ENCODE data around the gene BCAS4.

Gene BCAS4

GRCh38 chr20:50856475-50857041 lies 61.7 kb downstream of the BCAS4 start:
- DNase-seq: no peak

GRCh38 chr20:50857348-50857747 lies 62.5 kb downstream of the BCAS4 start:
- DNase-seq: no peak

- no peak for DNase-seq
Observed at GRCh38 chr20:50858525-50858924, 63.7 kb downstream of the BCAS4 start.

DNA sequence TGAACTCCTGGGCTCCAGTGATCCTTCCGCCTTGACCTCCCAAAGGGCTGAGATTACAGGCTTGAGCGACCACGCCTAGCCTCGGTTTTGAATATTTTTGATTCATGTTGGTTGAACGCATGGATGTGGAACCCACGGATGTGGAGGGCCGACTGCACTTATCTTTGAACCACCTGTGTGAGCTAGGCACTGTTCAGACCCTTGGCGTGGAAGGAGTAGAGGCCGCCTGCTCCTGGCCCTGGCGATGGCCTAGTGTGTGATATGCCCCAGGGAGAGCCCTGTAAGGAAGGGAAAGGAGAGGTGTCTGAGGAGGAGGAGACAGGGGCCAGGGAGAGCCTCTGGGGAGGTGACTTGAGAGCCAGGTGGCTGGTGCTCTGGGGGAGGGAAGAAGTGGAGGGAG lies 64.3 kb downstream of the BCAS4 start:
- DNase-seq: no peak

- no peak for DNase-seq
Observed at GRCh38 chr20:50861012-50861411, 66.2 kb downstream of the BCAS4 start.

DNA sequence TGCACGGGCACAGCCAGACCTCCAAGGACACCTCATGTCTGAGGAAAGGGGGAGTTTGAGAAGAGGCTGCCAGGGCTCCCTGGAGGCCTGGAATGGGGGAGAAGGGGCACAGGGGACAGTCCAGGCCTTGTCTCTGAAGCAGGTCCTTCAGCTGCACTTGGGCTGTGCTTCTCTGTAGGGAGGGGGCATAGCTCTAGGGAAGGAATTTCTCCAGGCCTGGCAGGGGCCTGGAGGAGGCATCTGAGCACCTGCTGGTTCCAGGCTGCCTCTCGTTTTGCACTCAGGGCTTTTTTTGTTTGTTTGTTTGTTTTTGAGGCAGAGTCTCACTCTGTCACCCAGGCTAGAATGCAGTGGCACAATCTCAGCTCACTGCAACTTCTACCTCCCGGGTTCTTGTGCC lies 67.7 kb downstream of the BCAS4 start:
- DNase-seq: no peak

- DNase-seq: no peak
Observed at GRCh38 chr20:50865114-50865513, 70.3 kb downstream of the BCAS4 start.

DNA sequence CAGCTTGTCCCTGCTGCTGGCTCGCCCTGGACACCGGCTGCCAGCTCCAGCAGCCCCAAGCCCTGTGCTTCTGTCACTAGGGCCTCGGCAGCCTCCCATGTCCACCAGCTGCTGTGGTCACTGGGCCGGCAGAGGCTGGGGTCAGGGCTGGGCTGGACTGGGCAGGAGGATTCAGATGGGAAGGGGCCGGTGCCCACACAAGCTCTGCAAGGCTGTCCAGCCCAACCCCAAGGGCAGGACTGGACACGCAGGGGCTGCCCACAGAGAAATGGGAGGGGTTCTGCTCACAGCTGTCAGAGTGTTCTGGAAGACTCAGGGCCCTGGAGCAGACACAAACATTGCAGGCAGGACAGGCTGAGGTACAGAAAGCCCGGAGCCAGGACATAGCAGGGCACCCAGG lies 70.7 kb downstream of the BCAS4 start:
- no peak for DNase-seq

DNA sequence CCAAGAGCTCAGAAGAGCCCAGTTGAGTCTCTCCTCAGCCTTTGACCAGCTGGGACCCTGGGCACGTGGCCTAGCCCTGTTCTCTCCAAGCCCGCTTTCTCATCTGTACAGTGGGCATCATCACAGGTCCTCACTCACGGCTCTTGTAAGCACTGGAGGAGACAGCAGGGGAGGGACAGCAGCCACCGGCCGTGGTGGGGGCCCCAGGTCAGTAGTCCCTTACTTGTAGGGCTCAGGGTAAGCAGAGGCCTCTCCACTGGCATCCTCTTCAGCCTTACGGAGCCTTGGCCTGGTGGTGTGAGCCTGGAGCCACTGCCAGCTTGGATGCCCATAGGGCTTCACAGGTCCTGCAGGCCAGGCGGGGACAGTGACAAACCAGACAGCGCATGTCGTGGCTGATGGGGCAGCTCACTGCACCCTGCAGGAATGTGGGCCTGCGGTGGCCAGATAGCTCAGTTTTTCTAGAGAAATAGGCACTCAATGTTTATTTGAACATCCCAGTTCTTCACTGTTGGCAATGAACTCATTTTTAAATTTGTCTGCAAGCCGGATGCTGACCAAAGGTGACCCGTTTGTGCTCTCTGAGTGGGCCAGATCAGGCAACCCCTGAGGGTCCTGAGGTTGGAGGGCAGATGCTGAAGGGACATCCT lies 71.3 kb downstream of the BCAS4 start:
- DNase-seq: no peak

- DNase-seq: no peak
Observed at GRCh38 chr20:50866831-50867230, 72.0 kb downstream of the BCAS4 start.

- no peak for DNase-seq
Observed at GRCh38 chr20:50867805-50868204, 72.9 kb downstream of the BCAS4 start.

DNA sequence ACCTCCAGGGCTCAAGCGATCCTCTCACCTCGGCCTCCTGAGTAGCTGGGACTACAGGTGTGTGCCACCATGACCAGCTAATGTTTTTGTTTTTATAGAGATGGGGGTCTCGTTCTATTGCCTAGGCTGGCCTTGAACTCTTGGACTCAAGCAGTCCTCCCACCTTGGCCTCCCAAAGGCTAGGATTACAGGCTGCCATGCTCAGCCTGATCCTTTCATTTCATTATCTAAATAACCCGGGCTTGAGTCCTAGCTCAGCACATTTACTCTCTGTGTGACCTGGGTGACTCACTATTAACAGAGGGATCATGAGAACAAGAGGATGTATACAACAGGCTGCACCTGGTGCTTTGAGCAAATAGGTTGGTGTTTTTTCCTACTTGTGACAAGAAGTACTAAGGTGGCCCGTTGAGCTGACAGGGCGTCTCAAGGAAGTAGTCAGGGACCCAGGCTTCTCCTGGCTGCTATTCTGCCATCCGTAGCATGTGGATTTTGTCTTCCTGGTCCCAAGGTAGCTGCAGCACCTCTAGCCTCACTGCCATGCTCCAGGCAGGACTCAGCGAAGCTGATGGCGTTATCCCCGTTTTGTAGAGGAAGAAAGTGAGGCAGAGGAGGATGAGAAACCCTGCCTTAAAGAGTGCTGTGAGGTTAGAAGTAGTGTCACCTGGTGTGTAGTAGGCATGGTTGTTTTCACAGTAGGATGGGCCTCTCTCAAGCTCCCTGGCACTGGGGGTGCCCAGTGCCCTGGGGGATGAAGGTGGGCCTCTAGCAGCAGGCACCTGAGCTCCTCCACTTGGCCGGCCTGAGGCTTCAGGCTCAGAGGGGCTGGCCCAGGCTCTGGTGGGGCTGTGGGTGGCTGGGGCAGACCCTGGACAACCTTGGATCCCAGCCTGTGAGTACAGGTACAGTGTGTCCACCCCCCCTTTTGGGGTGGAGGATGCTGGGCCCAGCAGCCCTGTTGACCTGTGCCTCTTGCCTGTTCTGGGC lies 73.9 kb downstream of the BCAS4 start:
- no peak for DNase-seq

DNA sequence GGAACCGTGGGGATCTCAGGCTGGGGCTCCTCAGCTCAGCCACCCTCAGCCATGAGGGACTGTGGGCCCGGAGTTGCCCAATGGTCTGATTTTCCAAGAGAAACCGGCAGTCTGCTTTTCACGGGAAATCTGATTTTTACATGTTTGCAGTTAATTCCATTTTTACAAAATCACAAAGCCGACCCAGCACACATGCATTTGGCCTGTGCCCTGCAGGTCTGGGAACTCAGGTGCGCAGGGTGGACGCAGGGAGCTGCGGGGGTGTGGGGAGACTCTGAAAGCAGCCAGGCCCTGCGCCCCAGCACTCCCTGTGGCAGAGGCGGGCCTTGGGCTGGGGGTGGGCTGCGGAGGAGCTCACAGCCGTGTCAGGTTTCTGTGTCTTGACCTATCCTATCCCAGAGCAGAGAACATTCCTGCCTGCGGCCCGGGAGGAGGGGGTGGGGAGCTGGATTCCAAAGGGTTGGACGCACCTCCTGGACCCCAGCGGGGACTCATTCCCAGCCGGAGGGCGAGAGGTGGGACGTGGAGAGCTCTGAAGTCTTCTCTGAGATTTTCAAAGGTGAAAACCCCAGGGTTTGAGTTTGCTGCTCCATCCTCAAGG lies 75.8 kb downstream of the BCAS4 start:
- DNase-seq: no peak

GRCh38 chr20:50872560-50873425 lies 77.9 kb downstream of the BCAS4 start:
- no peak for DNase-seq

GRCh38 chr20:50873585-50873984 lies 78.7 kb downstream of the BCAS4 start:
- DNase-seq: no peak

DNA sequence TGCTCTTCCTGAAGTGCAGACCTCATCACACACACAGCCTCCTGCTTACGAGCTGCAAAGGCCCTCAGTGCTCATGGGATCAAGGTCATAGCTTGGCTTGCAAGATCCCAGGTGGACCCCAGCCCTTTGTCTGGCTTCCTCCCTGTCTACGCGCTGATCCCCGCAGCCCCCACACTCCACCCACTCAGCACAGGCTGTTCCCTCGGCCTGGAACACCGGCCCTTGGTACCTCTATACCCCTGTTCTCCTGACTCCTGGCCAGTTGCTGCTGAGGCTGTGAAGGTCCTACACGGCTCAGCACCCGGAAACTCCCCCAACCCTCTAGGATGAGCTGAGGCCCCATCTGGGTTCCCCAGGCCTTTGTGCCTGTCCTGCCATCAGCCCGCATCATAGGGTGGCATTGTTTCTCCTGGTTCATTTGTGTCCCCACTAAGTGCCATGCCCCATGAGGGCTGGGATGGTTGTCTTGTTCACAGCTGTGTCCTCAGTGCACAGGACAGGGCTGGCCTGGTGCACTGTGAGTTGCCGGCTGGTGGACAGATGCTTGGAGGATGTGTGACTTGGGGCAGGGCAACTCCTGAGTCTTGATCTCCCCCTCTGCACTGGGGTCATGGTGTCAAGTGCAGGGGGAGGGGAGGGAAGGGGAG lies 79.4 kb downstream of the BCAS4 start:
- no peak for DNase-seq

- DNase-seq: no peak
Observed at GRCh38 chr20:50874758-50875665, 80.2 kb downstream of the BCAS4 start.

DNA sequence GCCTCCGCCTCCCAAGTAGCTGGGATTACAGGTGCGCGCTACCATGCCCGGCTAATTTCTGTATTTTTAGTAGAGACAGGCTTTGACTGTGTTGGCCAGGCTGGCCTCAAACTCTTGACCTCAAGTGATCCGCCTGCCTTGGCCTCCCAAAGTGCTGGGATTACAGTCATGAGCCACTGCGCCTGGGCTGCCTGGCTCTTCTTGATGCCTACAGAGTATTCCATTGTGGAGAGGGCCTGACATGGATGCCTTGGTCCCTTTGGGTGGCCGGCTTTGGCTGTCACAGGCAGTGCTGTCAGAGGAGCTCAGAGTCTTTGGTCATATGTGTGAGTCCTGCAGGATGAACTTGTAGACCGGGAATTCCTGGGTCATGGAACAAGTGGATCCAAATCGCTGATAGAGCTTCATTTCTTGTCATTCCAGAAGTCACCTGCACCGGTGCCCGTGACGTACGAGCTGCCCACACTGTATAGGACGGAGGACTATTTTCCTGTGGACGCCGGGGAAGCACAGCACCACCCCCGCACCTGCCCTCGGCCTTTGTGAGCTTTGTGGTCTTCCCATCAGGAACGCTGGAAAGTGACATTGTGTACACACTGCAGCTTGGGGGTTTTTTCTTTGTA lies 81.3 kb downstream of the BCAS4 start:
- no peak for DNase-seq

DNA sequence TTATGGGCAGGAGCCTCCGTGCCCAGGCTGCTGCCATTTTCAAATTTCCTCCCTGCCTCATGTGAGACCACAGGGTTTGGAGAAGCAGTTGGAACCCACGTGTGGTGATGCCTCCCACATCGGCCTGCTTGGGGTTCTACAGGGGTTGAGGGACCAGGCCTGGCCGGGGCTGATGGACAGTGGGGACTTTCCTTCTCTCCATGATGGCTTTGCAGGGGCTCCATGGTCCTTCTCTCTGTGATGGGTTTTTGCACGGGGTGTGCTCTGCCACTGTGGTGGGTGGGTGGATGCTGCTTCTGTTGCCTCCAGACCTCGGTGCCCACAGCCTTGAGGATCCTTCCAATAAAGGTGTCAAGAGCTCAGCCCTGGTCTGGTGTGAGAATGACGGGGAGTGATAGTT lies 82.0 kb downstream of the BCAS4 start:
- no peak for DNase-seq

GRCh38 chr20:50877232-50877743 lies 82.4 kb downstream of the BCAS4 start:
- no peak for DNase-seq

Measured in NCI-H2171 (cell line).